Glutamatergic neuron (in vitro differentiated cells): ENCODE measurements around the gene FBXW9. TPM values are rescaled to one million over a fixed set of nuclear protein-coding genes. Genes with fewer than 3 reads are reported as not detected.
A peak's percentile ranks its signal among the peaks of the same experiment; 100 is the strongest.

ENCODE experiments used
- DNase-seq: peaks from one replicate; pipeline ENCODE4 v3.0.0; 2022
- H3K27ac Mint-ChIP-seq: one replicate; pipeline ENCODE4 v1.8.0; 2020; ENCODE audit warnings: mild to moderate bottlenecking, mixed read lengths, inconsistent platforms; ENCODE audit not compliant: unreplicated experiment
- H3K27me3 Mint-ChIP-seq: one replicate; pipeline ENCODE4 v1.8.0; 2020; ENCODE audit warnings: mild to moderate bottlenecking, moderate library complexity, mixed read lengths, inconsistent platforms; ENCODE audit not compliant: unreplicated experiment
- H3K36me3 Mint-ChIP-seq: one replicate; pipeline ENCODE4 v1.8.0; 2020; ENCODE audit warnings: mild to moderate bottlenecking, mixed read lengths, inconsistent platforms; ENCODE audit not compliant: unreplicated experiment
- H3K4me1 Mint-ChIP-seq: one replicate; pipeline ENCODE4 v1.8.0; 2020; ENCODE audit warnings: mild to moderate bottlenecking, low read depth, mixed read lengths, inconsistent platforms; ENCODE audit not compliant: unreplicated experiment
- H3K4me3 Mint-ChIP-seq: one replicate; pipeline ENCODE4 v1.8.0; 2020; ENCODE audit warnings: mild to moderate bottlenecking, mixed read lengths, inconsistent platforms; ENCODE audit not compliant: unreplicated experiment
- H3K9me3 Mint-ChIP-seq: one replicate; pipeline ENCODE4 v1.8.0; 2020; ENCODE audit warnings: mild to moderate bottlenecking, moderate library complexity, mixed read lengths, inconsistent platforms; ENCODE audit not compliant: unreplicated experiment
- CTCF ChIP-seq: fragments of 200-600 bp; sonication (generic); IDR thresholded peaks from one replicate; pipeline ENCODE4 v1.5.0; 2021; ENCODE audit not compliant: partially characterized antibody, unreplicated experiment
- total RNA-seq: library from RNA; stranded (reverse); fragmentation: NEBNext Ultra II Directional; extraction: Animal tissue kit (Norgen Biotek cat#: 25700); gene quantifications from one replicate; pipeline ENCODE4 v1.2.1, GENCODE V29; 2021; ENCODE audit not compliant: unreplicated experiment

Gene FBXW9
- total RNA-seq, 1 donor from 2014 or later: 7.4 TPM

GRCh38 chr19:12723641-12724426, 27.4 kb upstream of the FBXW9 start, which contains the start of gene TNPO2:
Gene TNPO2, minus strand, starts transcription at chr19:12723932. Its CDS starts 2,955 bp downstream, at chr19:12720977.
- H3K36me3 Mint-ChIP-seq: no peaks in the 10 kb centered on the region
- H3K27me3 Mint-ChIP-seq: peaks cover 16% of the 10 kb centered on the region
- peak within 1 kb of the TSS; percentile 98 for H3K27ac Mint-ChIP-seq
- peak; percentile 85 for DNase-seq
- peak within 1 kb of the TSS; percentile 98 for H3K4me3 Mint-ChIP-seq
- peaks cover 23% of the 10 kb centered on the region for H3K9me3 Mint-ChIP-seq
- no peak for TF ChIP-seq CTCF
- peaks cover 6% of the 10 kb centered on the region for H3K4me1 Mint-ChIP-seq

GRCh38 chr19:12723381-12723640, 26.9 kb upstream of the FBXW9 start:
- Mint-ChIP-seq H3K27ac (peak overlapping the region; percentile 98), H3K9me3 (peaks cover 26% of the 10 kb centered on the region), H3K4me3 (peak overlapping the region; percentile 98), H3K4me1 (peaks cover 6% of the 10 kb centered on the region), H3K36me3 (no peaks in the 10 kb centered on the region), H3K27me3 (peaks cover 16% of the 10 kb centered on the region)
- TF ChIP-seq CTCF: no peak
- DNase-seq: no peak

- Mint-ChIP-seq H3K27me3 (peaks cover 16% of the 10 kb centered on the region), H3K4me3 (peak overlapping the region; percentile 98), H3K36me3 (no peaks in the 10 kb centered on the region), H3K27ac (peak overlapping the region; percentile 98), H3K9me3 (peaks cover 26% of the 10 kb centered on the region), H3K4me1 (peaks cover 6% of the 10 kb centered on the region)
- DNase-seq: peak; percentile 92
- no peak for TF ChIP-seq CTCF
Measured at GRCh38 chr19:12722566-12723380, 26.3 kb upstream of the FBXW9 start.

- H3K9me3 Mint-ChIP-seq: peaks cover 26% of the 10 kb centered on the region
- H3K27ac Mint-ChIP-seq: peak overlapping the region; percentile 95
- peak; percentile 77 for DNase-seq
- no peak for TF ChIP-seq CTCF
- H3K4me3 Mint-ChIP-seq: peak overlapping the region; percentile 98
- H3K27me3 Mint-ChIP-seq: peaks cover 16% of the 10 kb centered on the region
- peaks cover 6% of the 10 kb centered on the region for H3K4me1 Mint-ChIP-seq
- H3K36me3 Mint-ChIP-seq: no peaks in the 10 kb centered on the region
Measured at GRCh38 chr19:12721656-12722565, 25.5 kb upstream of the FBXW9 start.
